ENCODE results near the gene CCS.
"Not testable (repeated sequence)": the region's sequence is repeated elsewhere in the genome, so short reads cannot be mapped to it uniquely, and the experiment has no call there.

CCS gene, protein sequence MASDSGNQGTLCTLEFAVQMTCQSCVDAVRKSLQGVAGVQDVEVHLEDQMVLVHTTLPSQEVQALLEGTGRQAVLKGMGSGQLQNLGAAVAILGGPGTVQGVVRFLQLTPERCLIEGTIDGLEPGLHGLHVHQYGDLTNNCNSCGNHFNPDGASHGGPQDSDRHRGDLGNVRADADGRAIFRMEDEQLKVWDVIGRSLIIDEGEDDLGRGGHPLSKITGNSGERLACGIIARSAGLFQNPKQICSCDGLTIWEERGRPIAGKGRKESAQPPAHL

DNA sequence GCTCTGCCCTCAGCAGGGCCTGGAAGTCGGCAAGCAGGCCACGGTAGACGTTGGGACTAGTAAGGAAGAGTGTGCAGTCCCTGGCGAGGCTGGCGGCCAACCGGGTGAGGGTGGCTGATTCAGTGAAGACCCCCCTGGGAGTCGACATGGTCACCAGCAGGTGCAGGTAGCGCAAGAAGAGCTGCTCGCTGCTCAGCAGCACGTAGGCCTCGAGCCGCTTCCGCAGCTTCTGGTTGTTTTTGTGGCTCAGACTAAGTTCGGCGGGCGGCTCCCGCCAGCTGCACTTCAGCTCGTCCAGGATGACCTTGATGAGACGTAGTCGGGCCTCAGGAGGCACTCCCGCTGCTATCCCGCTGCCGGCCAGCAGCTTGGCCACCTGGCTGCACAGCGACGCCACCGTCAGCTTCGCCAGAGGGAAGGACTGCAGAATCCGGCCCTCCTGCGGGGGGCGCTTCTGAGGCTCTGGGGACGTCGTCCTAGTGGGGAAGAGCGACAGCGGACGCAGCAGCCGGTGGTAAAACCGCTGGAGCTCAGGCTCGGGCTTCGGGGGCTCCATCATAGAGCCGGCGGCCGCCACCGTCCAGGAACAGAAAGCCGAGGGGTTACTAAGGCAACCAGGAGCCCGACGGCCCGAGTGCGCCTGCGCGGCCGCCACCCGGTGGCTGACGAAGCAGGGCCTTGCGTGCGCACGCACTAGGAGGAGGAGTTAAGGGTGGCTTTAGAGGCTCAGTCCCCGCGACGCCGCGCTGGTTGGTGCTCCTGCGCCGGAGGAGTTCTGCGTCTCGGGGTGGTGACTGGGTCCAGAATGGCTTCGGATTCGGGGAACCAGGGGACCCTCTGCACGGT is at the start of gene CCS, which contains the start of gene CCDC87:
CCS (plus strand) TSS at position 729 of the 846 bp plus-strand sequence; CDS start at position 806, 77 bp downstream.
CCDC87 (minus strand) TSS at position 607 of the 846 bp plus-strand sequence; CDS start at position 559, 48 bp downstream.
- peak; percentile 65 to 97 (median 90) for DNase-seq

DNA sequence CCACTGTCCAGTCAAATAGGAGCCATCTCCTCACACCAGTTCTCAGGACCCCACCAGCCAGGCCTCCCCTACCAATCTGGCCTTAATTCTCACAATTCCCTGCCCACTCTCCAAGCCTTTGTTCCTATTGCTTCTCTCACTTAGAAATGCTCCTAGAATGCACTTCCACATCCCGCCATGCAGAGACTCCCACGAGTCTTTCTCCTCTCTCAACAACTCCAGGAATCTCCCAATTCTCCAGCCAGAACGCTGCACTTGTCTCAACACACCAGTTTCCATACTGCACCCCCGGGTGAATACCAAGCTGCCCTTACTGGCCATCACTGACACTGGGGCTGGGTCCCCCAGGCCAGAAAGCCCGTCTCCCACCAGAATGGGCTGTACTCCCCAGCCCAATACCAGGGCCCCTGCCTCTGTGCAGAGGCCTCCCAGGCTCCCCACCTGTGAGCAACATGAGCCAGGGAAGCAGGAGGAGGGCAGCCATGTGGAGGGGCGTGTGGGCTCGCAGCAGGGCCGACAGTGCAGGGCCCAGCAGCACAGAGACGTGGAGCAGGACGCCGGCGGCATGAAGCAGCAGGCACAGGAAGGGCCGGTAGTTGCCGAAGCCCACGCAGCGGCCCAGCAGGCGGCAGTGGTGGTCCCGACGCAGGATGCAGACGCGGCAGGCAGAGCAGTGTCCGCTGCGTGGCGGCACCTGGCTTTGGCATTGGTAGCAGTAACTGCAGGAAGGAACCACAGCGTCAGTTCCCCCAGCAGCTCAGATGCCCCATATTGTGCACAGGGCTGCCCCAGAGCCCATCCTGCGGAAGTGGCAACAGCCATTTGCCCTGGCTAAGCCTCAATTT is 49.5 kb upstream of the CCS start:
- DNase-seq, result peak in 1 of 14 donors; percentile 22

DNA sequence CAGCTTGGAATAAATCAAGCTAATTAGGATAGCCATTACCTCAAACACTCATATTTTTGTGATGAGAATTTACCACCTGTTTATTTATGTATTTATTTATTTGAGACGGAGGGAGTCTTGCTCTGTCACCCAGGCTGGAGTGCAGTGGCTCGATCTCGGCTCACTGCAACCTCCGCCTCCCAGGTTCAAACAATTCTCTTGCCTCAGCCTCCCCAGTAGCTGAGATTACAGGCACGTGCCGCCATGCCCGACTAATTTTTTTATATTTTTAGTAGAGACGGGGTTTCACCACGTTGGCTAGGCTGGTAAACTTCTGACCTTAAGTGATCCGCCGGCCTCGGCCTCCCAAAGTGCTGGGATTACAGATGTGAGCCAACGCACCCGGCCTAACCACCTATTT is 48.0 kb upstream of the CCS start:
- DNase-seq, result not testable (repeated sequence)

DNA sequence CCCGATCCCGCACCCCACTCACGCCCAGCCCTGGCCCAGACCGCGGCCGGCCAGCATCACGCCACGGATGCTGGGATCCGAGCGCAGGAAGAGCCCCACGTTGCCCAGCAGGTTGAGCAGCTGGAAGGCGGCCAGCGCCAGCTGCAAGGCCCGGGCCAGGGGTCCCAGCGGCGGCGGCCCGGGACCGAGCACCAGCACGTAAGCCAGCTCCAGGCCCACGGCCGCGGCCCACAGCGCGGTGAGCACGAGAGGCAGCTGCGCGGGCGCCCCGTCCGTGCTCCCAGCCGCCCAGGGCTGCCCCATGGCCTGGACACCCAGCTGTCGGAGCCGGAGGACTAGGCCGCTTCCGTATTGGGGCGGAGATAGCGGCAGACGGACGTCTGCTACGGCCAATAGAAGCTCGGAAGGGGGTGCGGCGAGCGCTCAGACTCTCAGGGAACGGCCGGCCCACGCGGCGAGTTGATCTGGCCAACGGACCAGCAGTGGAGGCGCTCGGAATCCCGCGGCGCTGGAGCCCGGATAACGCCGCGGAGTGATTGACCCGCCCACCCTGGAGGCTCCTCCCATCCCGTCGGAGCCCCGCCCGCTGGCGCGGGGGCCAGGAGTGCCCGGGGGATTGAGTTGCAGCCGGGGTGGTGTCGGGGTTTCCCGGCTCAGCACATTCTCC is 47.2 kb upstream of the CCS start, which contains the start of gene ZDHHC24:
ZDHHC24 (minus strand) TSS at position 348 of the 667 bp plus-strand sequence; CDS start at position 303, 45 bp downstream.
- DNase-seq, result peak; percentile 43 to 93 (median 90)

DNA sequence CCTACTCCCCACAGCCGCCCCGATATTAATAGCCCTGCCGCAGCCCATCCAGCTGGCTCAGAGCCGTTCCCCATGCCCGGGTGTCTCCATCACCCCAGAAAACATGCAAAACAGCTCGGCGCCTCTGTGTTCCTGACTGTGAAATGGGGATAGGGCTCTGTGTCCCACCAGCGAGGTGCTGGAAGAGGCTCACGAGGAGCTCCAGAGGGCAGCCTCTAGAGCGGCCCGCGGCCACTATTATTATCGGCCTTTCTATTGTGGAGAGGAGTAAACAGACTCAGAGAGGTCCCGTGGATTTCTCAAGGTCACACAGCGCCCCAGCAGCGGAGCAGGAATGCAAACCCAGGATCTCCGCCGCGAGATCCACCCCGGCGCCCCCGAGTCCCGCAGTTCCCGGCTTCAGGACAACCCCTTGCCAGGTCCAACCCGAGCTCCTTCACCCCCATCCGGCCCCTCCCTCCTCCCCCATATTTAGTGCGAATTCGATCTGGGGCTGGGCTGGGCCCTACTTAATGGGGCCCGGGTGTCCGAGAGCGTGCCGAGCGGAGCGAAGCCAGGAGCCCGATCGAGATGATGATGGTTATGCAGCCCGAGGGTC is 46.5 kb upstream of the CCS start, which contains the start of gene ACTN3:
ACTN3 (plus strand) TSS at position 536 of the 598 bp plus-strand sequence; CDS start at position 571, 35 bp downstream.
- peak in 1 of 14 donors; percentile 73 for DNase-seq

DNA sequence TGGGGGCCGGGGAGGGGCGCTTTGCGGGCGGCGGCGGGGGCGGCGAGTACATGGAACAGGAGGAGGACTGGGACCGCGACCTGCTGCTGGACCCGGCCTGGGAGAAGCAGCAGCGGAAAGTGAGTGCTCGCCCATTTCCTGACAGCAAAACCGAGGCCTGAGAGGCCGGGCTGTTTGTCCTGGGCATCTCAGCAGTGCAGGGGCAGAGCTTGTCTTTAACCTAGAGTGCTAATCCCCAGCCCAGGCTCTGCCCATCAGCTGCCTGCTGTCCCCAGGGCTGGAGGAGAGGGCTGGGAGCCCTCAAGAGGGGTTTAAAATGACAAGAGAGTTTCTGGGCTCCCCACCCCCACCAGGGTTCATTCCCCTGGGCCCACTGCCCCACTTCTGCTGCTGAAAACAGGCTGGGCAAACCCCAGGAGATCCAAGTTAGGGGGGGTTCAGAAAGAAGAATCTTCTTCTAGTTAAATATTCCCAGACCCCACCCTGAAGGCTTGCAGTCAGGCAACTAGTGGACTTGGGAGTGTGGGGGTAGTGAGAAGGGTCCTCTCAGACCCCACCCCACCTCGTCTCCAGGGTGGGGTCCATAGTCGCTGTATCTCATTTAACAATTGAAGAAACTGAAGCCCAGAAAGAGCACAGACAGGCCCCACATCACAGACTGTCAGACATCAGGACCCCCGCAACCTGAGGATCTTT is 45.9 kb upstream of the CCS start:
- DNase-seq, result no peak

GRCh38 chr11:66547662-66548009 is 45.3 kb upstream of the CCS start:
- DNase-seq, result no peak

DNA sequence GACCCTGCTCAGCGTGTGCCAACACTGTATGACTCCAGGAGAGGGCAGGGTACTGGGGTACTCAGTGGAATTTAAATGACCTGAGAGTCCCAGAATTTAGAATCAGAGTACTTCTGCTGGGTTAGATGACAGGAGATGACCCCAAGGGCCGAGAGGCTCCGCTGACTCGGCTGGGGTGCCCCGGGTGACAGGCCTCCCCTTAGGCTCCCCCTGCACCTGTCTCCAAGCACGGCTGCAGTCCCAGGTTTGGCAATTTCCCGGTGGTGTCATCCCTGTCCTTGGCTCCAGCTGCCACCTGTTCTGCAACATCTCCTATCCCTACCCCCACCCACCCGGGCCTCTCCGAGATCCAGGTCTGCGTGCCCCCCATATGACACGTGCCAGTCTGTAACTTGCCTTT is 44.9 kb upstream of the CCS start:
- DNase-seq, result no peak

GRCh38 chr11:66548774-66549630 is 44.0 kb upstream of the CCS start:
- no peak for DNase-seq

DNA sequence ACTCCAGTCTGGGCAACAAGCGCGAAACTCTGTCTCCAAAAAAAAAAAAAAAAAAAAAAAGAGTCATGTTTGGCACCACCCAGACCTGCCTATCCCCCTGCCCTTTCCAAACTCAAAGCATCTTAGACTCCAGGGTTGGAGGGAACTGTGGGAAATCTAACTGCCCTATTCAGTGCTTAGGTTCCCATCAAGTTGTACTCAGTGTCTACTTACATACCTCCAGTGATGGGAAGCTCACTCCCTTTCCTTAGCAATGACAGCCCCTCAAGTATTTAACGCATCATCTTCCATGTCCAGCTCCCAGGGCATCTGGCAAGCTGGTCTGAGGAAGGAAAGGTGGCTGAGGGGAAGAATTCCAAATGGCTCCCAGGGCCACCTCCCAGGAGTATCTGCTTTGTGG is 43.3 kb upstream of the CCS start:
- DNase-seq, result no peak

- no peak for DNase-seq
Observed at GRCh38 chr11:66550887-66551286, 42.1 kb upstream of the CCS start.

GRCh38 chr11:66554602-66555001 is 38.4 kb upstream of the CCS start:
- DNase-seq, result no peak

DNA sequence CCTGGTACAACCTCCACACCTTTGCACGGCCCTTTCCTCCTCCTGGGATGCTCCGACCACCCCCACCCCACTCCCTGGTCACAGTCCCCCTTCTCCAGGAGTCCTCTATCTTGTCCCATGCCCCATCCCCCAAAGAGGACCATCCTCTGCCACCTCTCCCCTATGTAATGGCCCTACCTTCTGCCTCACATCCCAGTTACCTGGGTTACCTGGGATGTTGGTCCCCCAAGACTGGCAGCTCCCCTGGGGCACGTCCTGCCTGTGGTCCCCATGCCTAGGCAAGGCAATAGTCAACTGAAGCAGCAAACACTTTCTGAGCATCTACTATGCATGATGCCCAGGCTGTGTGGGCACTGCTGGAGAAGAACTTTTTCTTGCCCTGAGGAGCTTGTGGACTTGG is 37.6 kb upstream of the CCS start:
- DNase-seq, result no peak

DNA sequence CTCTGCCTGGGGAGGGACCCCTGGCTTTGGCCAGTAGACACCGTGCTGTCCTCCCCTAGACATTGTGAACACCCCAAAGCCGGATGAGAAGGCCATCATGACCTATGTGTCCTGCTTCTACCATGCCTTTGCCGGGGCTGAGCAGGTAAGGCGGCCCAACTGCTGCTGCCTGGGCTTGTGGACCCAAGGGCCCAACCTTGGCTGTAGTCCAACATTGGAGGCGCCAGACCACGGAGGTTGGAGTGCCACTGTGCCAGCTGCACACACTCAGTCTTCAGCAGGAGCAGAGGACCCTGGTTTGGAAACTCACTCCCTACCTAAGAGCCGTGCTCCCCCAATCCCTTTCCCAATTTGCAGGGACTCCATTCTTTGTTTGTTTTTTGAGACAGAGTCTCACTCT is 36.9 kb upstream of the CCS start:
- DNase-seq, result no peak

DNA sequence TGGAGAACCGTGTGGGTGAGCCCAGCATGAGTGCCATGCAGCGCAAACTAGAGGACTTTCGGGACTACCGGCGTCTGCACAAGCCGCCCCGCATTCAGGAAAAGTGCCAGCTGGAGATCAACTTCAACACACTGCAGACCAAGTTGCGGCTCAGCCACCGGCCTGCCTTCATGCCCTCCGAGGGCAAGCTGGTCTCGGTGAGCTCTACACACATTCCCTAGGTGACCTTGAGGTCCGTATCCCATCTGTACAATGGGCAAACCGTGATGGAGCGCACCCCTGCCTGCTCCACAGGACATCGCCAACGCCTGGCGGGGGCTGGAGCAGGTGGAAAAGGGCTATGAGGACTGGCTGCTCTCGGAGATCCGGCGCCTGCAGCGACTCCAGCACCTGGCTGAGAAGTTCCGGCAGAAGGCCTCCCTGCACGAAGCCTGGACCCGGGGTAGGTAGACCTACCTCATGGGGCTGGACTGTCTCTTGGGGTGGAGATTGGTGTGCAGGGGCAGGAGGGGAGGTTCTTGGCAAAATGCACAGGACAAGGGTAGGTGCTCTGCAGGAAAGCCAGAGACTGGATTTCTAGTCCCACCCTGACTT is 35.2 kb upstream of the CCS start:
- DNase-seq, result no peak

GRCh38 chr11:66559142-66559865 is 33.7 kb upstream of the CCS start:
- DNase-seq, result no peak

DNA sequence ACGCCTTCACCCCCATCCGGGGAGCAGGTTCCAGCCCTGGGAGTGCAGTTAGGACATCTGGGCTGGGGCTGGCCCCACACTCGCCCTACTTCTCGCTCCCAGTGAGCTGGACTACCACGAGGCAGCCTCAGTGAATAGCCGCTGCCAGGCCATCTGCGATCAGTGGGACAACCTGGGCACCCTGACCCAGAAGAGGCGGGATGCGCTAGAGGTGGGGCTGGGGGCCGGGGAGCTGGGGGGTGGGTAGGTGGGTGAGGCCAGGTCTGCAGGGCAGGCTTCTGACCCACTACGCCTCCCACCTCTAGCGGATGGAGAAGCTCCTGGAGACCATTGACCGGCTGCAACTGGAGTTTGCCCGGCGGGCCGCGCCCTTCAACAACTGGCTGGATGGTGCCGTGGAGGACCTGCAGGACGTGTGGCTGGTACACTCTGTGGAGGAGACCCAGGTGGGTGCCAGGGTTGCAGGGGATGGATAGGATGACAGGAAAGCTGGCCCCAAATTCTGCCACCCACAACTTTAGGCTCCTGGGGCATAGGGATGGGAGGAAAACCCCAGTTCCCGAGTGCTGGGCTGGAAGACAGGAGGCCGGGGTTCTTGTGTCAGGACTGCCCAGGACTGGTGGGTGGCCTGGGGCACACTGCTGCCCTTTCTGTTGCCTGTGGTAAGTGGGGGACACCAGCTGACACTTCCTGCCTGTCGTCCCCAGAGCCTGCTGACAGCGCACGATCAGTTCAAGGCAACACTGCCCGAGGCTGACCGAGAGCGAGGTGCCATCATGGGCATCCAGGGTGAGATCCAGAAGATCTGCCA is 32.9 kb upstream of the CCS start:
- DNase-seq, result no peak

Measured in C1 segment of cervical spinal cord (tissue), 14 donors.